Fibroblast of gingiva (primary cell): ENCODE results near the gene TMOD4.

Experiments
- DNase-seq: peaks from one replicate; pipeline ENCODE4 v3.0.0-alpha.2; 2011; ENCODE audit warnings: low read depth

TMOD4 gene

DNA sequence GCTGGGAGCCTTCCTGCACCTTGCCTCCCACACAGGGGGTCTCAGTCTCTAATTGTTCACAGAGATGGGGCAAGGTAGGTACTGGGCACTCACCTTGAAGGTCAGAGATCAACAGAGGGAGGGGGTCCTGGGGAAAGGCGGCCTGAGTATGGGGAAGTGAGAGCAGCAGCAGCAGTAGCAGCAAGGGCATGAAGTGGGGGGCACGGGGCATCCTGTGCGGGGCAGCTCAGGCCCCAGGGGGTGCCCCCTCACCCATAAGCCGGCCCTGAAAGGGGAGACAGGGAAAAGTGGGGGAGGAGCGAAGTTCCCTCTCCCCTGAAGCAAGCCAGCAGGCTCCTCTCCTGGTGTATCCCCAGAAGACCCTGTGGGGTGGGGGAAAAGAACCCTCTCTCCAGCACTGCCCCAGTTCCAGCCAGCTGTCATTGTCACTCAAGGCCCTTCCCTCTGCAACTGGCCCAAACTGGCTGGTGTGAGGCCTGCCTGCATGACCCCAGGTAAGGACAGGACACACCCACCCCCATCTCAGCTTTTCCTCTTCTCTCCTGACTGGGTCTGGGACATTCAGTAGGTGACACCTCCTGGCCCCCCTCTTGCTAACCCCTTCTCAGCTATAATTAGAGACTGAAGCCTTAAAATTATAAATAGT, 33.2 kb downstream of the TMOD4 start:
- no peak for DNase-seq

DNA sequence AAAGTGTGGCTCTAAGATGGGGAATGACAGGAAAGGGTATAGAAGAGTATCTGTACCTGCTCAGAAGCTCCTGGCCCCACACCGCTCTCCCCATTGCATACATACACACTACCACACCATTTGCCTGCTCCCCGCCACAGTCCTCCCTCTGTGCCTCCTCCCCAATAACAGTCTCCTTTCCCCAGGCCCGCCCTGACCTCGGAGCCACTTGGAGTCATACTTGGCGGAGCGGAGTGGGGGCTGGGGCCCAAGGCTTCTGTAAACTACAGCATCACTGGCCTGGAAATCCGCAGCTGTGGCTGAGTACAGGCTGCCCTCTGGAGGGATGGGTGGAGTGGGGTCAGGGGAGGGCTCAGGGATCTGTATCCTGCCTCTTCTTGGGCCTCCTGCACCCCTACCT, 38.0 kb downstream of the TMOD4 start:
- DNase-seq, result no peak

GRCh38 chr1:151135433-151136385, 40.1 kb downstream of the TMOD4 start:
- no peak for DNase-seq

GRCh38 chr1:151134991-151135390, 40.8 kb downstream of the TMOD4 start:
- no peak for DNase-seq

DNA sequence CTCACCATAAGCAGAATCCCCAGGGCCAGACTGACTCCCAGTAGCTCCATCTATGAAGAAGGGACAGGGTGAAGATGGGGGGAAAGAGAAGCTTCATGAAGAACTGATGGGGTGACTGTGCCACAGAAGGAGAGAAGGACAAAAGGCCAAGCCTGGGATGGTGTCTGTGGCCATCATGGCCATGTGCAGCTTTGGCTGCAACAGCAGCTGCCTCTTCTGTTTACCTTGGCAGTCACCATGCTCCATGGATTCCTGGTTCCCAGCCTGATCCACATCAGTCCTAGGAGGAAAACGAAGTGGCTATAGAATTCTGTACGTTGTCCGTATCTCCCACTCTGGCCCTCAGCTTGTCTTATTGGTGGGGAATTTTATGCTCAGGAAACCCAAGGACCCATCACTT, 41.4 kb downstream of the TMOD4 start:
- no peak for DNase-seq

DNA sequence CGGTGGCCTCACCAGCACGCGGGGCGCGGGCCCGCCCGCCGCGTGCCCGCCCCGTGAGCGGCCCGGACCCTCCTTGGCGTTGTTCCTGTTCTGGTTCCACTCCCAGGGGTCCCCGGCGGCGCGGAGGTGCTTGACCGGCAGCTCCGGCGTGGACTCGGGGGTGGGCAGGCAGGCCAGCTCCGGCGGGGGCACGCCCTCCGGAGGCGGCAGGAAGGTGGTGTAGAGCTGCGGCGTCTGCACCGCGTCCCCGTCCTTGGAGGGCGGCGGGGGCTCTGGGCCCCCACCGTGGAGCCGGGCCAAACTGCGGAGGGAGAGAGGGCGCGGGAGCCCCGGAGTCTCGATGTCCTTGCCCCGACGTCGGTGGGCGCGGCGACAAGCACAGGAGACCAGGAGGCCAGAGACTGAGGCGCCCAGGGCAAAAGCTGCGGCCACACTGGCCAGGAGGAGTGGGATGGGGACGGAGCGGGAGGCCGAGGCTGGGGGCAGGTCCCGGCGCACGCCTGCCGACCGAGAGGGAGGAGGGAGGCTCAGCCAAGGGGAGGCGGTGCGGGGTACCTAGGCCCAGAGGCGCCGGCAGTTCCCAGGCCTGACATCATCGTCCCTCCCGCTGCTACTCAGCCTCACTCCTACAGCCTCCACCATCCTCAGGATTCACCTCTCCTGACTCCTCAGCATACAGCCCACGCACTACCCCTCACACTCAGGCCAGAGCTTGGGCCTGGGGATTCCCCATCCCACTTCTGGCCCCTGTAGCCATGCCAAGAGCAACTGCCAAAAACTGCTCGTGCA, 42.6 kb downstream of the TMOD4 start:
- no peak for DNase-seq

DNA sequence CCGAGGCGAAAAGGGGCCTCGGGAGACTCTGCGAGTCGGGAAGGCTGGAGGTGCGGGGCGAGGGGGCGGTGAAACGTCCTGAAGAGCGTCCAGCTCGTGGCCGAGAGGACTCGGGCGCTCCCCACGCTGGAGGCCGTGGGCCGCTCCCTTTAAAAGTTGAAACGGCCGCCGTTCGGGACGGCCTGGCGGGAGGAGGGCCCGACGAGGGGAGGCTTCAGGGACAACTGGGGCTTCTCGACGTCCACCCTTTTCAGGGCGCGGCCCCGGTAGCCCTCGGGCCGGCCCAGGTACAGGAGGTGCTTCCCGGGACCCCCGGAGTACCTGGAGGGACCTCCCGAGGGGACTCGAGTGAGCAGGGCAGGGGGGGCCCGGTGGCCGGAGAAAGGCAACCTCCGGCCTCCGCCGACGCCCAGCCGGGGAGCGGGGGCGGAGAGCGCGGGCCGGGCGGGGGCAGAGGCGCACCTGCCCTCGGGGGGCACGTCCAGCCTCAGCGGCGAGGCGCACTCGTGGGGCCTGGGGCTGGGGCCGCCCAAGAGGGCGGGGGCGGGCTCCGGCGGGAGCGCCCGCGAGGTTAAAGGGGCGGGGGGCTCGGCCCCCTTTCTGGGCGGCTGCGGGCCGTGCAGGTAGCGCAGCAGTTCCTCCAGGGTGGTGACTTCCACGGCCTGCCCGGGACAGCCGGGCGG, 43.3 kb downstream of the TMOD4 start:
- no peak for DNase-seq

- no peak for DNase-seq
These were observed 44.0 kb downstream of the TMOD4 start for GRCh38 chr1:151131701-151132334.

- peak; percentile 39 for DNase-seq
These were observed 44.7 kb downstream of the TMOD4 start for GRCh38 chr1:151130987-151131586.

- DNase-seq, result no peak
These were observed 47.0 kb downstream of the TMOD4 start for GRCh38 chr1:151128800-151129199.

- no peak for DNase-seq
These were observed 50.9 kb downstream of the TMOD4 start for GRCh38 chr1:151124763-151125403.
